ENCODE results near the gene RPL4. TPM values are rescaled to one million over a fixed set of nuclear protein-coding genes. Genes with fewer than 3 reads are reported as not detected.

Gene RPL4
- total RNA-seq, 1 donor from 2014 or later = 1,358 TPM

DNA sequence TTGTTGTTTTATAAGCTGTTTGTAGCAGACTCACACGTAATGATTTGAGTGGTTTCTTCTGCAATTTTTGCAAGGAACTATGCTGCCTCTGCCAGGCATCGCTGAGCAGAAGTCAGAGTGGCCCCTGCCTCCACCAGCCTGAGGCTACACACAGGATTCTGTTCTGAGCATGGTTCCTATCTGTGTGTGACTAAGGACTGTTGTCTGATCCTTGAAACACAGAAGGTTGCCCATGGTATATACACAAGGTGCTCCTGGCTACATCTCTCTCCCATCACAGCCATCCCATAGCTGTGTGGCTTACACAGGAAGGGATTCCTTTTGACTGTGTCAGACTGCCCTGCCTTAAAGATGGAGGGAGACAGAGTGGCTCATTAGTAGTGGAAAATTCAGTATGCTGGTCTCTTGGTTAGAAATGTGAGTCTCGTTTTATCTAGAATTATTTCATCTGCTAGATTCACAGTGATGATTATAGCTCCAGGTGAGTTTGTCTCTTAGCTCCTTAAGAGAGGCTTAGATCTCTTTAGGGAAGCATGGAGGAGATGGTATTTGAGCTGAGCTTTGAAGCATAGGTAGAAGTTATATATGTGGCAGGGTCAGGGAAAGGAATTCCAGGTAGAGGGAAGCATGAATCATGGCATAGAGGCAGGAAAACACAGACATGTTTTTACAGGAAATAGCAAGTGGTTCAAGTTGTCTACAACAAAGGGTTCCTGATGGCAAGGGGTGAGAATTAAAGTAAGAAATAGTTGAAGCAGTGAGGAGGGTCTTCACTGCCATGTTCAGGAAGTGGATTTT lies 44.6 kb downstream of the RPL4 start:
- H3K36me3 ChIP-seq = no peaks in the 10 kb centered on the region
- intact Hi-C loops (cut with micrococcal nuclease) = no loop called here
- TF ChIP-seq, protein P1, sequence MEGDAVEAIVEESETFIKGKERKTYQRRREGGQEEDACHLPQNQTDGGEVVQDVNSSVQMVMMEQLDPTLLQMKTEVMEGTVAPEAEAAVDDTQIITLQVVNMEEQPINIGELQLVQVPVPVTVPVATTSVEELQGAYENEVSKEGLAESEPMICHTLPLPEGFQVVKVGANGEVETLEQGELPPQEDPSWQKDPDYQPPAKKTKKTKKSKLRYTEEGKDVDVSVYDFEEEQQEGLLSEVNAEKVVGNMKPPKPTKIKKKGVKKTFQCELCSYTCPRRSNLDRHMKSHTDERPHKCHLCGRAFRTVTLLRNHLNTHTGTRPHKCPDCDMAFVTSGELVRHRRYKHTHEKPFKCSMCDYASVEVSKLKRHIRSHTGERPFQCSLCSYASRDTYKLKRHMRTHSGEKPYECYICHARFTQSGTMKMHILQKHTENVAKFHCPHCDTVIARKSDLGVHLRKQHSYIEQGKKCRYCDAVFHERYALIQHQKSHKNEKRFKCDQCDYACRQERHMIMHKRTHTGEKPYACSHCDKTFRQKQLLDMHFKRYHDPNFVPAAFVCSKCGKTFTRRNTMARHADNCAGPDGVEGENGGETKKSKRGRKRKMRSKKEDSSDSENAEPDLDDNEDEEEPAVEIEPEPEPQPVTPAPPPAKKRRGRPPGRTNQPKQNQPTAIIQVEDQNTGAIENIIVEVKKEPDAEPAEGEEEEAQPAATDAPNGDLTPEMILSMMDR (IDR thresholded peaks at IDR 0.05; ENCODE audit: borderline replicate concordance) = no peak

GRCh38 chr15:66456211-66456610 lies 48.4 kb downstream of the RPL4 start:
- no peak for DNase-seq
- Histone ChIP-seq H3K27ac (replicated peaks) (no peak overlapping the region), H3K36me3 (no peaks in the 10 kb centered on the region), H3K4me1 (no peaks in the 10 kb centered on the region), H3K4me3 (no peak overlapping the region), H3K27me3 (ENCODE audit: low read depth) (no peaks in the 10 kb centered on the region), H3K9me3 (replicated peaks) (no peaks in the 10 kb centered on the region)
- TF ChIP-seq, protein P1 (IDR thresholded peaks at IDR 0.05; ENCODE audit: borderline replicate concordance) = no peak
- intact Hi-C loops (cut with micrococcal nuclease) = no loop called here

More for the DNA sequence above, 44.6 kb downstream of the RPL4 start:
- H3K9me3 ChIP-seq (replicated peaks) = no peaks in the 10 kb centered on the region
- no peak overlapping the region for H3K4me3 ChIP-seq
- no peak overlapping the region for H3K27ac ChIP-seq (replicated peaks)
- H3K4me1 ChIP-seq = no peaks in the 10 kb centered on the region
- no peak for DNase-seq
- no peaks in the 10 kb centered on the region for H3K27me3 ChIP-seq (ENCODE audit: low read depth)

DNA sequence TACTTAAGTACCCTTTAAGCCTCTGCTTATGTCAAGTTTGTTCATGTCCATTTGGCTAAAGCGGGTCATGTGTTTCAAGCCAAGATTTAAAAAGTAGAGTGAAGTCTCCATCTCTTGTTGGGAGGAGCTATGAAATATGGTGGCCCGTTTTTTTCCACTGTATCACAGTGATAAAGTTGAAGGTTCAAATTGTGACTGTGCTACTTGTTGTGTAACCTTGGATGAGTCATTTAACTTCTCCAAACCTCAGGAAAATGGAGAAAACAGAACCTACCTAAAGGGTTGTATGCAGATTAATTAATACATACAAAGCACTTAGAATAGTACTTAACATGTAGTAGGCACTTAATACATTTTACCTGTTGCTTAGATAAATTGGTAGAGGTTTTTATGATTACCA lies 50.5 kb downstream of the RPL4 start:
- H3K36me3 ChIP-seq = no peaks in the 10 kb centered on the region
- TF ChIP-seq, protein P1 (IDR thresholded peaks at IDR 0.05; ENCODE audit: borderline replicate concordance) = no peak
- H3K4me3 ChIP-seq = no peak overlapping the region
- no peak overlapping the region for H3K27ac ChIP-seq (replicated peaks)
- DNase-seq = no peak
- intact Hi-C loops (cut with micrococcal nuclease) = no loop called here
- no peaks in the 10 kb centered on the region for H3K9me3 ChIP-seq (replicated peaks)
- no peaks in the 10 kb centered on the region for H3K4me1 ChIP-seq
- no peaks in the 10 kb centered on the region for H3K27me3 ChIP-seq (ENCODE audit: low read depth)

- Histone ChIP-seq H3K27me3 (ENCODE audit: low read depth) (no peaks in the 10 kb centered on the region), H3K27ac (replicated peaks) (no peak overlapping the region), H3K9me3 (replicated peaks) (no peaks in the 10 kb centered on the region), H3K36me3 (no peaks in the 10 kb centered on the region), H3K4me3 (no peak overlapping the region), H3K4me1 (no peaks in the 10 kb centered on the region)
- TF ChIP-seq, protein P1 (IDR thresholded peaks at IDR 0.05; ENCODE audit: borderline replicate concordance) = no peak
- intact Hi-C loops (cut with micrococcal nuclease) = no loop called here
- DNase-seq = no peak
These were observed 51.6 kb downstream of the RPL4 start for GRCh38 chr15:66452971-66453580.

DNA sequence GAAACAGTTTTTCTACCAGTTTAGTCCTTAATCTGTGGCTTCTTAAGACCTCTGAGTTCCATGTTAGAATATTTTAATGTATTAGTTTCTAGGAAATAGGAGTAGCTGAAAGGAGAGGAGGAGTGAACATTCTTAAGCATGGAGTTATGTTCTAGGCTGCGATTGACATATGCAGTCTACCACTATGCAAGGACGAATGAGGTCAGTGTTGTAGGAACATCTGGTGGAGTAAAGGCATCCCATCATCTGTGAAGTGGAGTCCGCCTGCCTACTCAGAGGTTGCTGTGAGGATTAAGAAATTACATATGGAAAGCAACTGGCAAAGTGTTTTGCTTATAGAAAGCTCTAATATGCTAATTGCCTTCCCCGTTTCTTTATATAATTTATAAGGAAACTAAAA lies 52.2 kb downstream of the RPL4 start:
- TF ChIP-seq, protein P1 (IDR thresholded peaks at IDR 0.05; ENCODE audit: borderline replicate concordance) = no peak
- Histone ChIP-seq H3K27ac (replicated peaks) (no peak overlapping the region), H3K4me3 (no peak overlapping the region), H3K4me1 (no peaks in the 10 kb centered on the region), H3K36me3 (no peaks in the 10 kb centered on the region), H3K9me3 (replicated peaks) (no peaks in the 10 kb centered on the region), H3K27me3 (ENCODE audit: low read depth) (no peaks in the 10 kb centered on the region)
- no peak for DNase-seq
- intact Hi-C loops (cut with micrococcal nuclease) = no loop called here

Small RNAs within 50 kb of the gene (microRNA-seq; reads per million reads assigned to microRNA genes)
- not detected for gene MIR4512

Other genes starting within 250 kb of the RPL4 start
- 36.6 TPM for gene DIS3L, start 211.3 kb downstream of the RPL4 start, total RNA-seq
- 2.4 TPM for gene TIPIN, start 148.2 kb downstream of the RPL4 start, total RNA-seq
- gene MAP2K1, start 117.9 kb downstream of the RPL4 start, total RNA-seq = 44.9 TPM
- gene SNAPC5, start 7.1 kb downstream of the RPL4 start, total RNA-seq = 40.9 TPM
- 2.0 TPM for gene ZWILCH, start 471 bp upstream of the RPL4 start, total RNA-seq
- not detected for gene LCTL, start 61.1 kb upstream of the RPL4 start, total RNA-seq
- gene SMAD6, start 197.4 kb upstream of the RPL4 start, total RNA-seq = 20.3 TPM